ENCODE data around the gene SELENOI.
A peak's percentile ranks its signal among the peaks of the same experiment; 100 is the strongest.
"Not testable (repeated sequence)": the region's sequence is repeated elsewhere in the genome, so short reads cannot be mapped to it uniquely, and the experiment has no call there.

The SELENOI gene

GRCh38 chr2:26359886-26360473 lies 14.0 kb downstream of the SELENOI start:
- DNase-seq: no peak

- no peak for DNase-seq
Measured at GRCh38 chr2:26363323-26363722, 17.4 kb downstream of the SELENOI start.

GRCh38 chr2:26363958-26364357 lies 18.0 kb downstream of the SELENOI start:
- no peak for DNase-seq

- DNase-seq: no peak
Measured at GRCh38 chr2:26364669-26365068, 18.7 kb downstream of the SELENOI start.

- DNase-seq: no peak
Measured at GRCh38 chr2:26366957-26367356, 21.0 kb downstream of the SELENOI start.

- not testable (repeated sequence) for DNase-seq
Measured at GRCh38 chr2:26369664-26370063, 23.7 kb downstream of the SELENOI start.

- DNase-seq: not testable (repeated sequence)
Measured at GRCh38 chr2:26370909-26371308, 25.0 kb downstream of the SELENOI start.

- no peak for DNase-seq
Measured at GRCh38 chr2:26376799-26377198, 30.9 kb downstream of the SELENOI start.

- no peak for DNase-seq
Measured at GRCh38 chr2:26380281-26380680, 34.3 kb downstream of the SELENOI start.

- DNase-seq: no peak
Measured at GRCh38 chr2:26382564-26382963, 36.6 kb downstream of the SELENOI start.

- no peak for DNase-seq
Measured at GRCh38 chr2:26384183-26384582, 38.2 kb downstream of the SELENOI start.

- DNase-seq: no peak
Measured at GRCh38 chr2:26384597-26384996, 38.7 kb downstream of the SELENOI start.

GRCh38 chr2:26387189-26387588 lies 41.2 kb downstream of the SELENOI start:
- DNase-seq: no peak

- no peak for DNase-seq
Measured at GRCh38 chr2:26394694-26395093, 48.8 kb downstream of the SELENOI start.

- no peak for DNase-seq
Measured at GRCh38 chr2:26395394-26395793, 49.5 kb downstream of the SELENOI start.

- peak; percentile 54 for DNase-seq
Measured at GRCh38 chr2:26396734-26397298, 50.9 kb downstream of the SELENOI start.

GRCh38 chr2:26399771-26400376 lies 53.9 kb downstream of the SELENOI start:
- DNase-seq: no peak

GRCh38 chr2:26400723-26401122 lies 54.8 kb downstream of the SELENOI start:
- DNase-seq: no peak

GRCh38 chr2:26401739-26402541 lies 56.0 kb downstream of the SELENOI start, which contains the start of gene DRC1:
DRC1 (plus strand) TSS chr2:26401920; CDS start chr2:26401990, 70 bp downstream.
- DNase-seq: no peak

GRCh38 chr2:26407526-26407925 lies 61.6 kb downstream of the SELENOI start:
- DNase-seq: no peak

GRCh38 chr2:26409785-26410184 lies 63.8 kb downstream of the SELENOI start:
- DNase-seq: no peak

- DNase-seq: no peak
Measured at GRCh38 chr2:26410764-26411243, 64.9 kb downstream of the SELENOI start.

- DNase-seq: no peak
Measured at GRCh38 chr2:26411419-26411818, 65.5 kb downstream of the SELENOI start.

Measured in activated naive CD4-positive, alpha-beta T cell treated with anti-CD3 and anti-CD28 coated beads, Interleukin-2, amount 50 U/mL, for 16 hours (primary cell).